ENCODE measurements around the gene FOXF2.

Gene FOXF2

DNA sequence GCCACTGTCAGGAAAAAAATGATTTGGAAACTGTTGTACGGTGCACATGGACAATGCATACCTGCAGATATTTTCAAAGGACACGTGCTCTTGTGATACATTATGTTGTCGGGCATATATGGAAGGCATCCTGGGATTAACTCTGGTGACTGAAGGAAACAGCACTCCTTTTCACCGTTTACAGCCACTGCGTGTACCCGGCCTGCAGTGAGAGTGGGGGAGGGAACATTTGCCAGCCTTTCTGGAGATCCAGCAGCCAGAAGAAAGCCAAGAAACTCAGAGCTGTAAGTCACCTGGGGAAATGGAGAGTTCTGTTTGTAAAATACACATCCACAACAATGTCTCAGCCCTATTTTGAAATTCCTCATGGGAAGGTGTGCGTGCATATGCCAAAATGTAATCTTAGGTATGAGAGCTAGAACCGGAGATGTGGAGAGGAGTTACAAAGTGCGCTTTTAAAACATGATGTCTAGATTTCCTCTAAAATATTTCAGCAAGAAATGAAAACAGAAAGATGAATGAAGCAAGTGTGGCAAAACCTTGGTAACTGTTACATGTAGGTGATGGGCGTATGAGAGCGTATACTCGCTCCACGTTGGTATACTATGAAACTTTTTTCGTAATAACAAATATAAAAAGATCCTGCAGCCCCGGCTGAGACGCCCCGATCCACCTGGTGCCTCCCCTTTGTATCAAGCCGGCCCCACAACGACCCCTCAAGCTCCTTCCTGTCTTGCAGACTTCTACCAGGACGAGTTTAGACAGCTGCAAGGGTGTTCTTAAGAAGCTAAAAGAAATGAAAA lies 8.6 kb upstream of the FOXF2 start:
- TF ChIP-seq, protein P1, sequence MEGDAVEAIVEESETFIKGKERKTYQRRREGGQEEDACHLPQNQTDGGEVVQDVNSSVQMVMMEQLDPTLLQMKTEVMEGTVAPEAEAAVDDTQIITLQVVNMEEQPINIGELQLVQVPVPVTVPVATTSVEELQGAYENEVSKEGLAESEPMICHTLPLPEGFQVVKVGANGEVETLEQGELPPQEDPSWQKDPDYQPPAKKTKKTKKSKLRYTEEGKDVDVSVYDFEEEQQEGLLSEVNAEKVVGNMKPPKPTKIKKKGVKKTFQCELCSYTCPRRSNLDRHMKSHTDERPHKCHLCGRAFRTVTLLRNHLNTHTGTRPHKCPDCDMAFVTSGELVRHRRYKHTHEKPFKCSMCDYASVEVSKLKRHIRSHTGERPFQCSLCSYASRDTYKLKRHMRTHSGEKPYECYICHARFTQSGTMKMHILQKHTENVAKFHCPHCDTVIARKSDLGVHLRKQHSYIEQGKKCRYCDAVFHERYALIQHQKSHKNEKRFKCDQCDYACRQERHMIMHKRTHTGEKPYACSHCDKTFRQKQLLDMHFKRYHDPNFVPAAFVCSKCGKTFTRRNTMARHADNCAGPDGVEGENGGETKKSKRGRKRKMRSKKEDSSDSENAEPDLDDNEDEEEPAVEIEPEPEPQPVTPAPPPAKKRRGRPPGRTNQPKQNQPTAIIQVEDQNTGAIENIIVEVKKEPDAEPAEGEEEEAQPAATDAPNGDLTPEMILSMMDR (IDR thresholded peaks at IDR 0.05; ENCODE audit: low read depth, low read length): no peak
- no peak overlapping the region for H3K4me3 ChIP-seq (ENCODE audit: low read depth, low read length)

DNA sequence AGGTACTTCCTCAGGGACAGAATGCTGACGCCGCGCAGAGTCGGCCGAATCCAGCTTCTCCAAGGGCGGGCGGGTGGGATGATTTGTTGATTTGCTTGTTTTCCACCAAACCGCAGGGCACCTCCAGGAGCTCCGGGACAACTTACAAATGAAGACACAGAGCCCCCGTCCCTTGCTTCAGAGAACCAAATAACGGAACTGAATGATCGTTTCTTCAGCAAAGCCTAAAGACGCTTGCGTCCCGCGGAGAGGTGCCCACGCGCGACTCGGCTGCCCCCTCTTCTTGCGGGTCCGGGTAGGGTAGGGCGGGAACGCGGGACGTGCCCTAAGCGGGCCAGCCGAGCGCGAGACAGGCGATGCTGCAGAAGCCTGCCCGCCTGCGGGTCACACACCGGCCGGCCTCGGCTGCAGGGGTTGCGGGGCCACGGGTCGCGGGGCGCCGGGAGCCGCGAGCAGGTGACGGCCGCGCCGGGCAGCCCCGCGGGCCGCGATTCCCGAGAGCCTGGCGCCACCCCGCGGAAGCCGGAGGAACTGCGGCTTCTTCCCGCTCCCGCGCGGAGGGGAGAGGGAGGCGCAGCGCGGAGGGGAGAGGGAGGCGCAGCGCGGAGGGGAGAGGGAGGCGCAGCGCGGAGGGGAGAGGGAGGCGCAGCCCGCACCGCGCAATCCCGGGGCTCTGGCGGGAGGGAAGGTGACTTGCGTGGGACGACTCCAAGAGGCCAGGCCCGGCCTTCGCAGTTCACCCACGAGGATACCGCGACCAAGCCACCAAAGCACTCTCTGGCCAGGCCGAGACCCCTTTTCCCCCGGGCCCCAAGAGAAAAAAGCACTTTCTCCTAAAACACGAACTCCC lies 7.7 kb upstream of the FOXF2 start:
- H3K4me3 ChIP-seq (ENCODE audit: low read depth, low read length): peak overlapping the region; percentile 53
- TF ChIP-seq, protein P1 (IDR thresholded peaks at IDR 0.05; ENCODE audit: low read depth, low read length): peak; percentile 46; the same call in 1 of the 2 replicates

DNA sequence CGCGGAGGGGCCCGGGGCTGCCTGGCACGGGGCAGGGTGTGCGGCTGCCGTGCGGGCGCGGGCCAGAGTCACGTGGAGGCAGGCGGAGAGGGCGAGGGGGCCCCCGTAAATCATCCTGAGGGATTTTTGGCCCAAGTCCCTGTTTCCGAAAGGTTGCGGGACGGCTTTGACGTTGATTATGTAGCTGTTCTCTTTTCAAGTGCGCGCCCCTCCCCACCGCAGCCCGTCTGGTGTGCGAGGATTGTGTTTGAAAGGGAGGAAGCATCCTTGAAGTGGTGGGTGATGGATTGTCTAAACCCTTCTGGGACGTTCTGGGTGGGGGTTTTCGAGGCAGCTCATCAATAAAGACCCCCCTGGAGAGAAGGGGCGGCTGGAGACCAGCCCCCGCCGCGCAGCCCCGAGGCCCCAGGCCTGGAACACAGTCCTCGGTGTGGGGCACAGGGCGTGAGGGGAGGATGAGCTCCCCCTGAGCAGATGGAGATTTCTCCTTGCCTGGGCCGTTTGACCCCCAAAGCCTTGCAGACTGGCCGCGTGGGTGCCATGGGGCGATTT lies 7.0 kb upstream of the FOXF2 start:
- TF ChIP-seq, protein P1 (IDR thresholded peaks at IDR 0.05; ENCODE audit: low read depth, low read length): no peak
- peak overlapping the region; percentile 35 for H3K4me3 ChIP-seq (ENCODE audit: low read depth, low read length)

DNA sequence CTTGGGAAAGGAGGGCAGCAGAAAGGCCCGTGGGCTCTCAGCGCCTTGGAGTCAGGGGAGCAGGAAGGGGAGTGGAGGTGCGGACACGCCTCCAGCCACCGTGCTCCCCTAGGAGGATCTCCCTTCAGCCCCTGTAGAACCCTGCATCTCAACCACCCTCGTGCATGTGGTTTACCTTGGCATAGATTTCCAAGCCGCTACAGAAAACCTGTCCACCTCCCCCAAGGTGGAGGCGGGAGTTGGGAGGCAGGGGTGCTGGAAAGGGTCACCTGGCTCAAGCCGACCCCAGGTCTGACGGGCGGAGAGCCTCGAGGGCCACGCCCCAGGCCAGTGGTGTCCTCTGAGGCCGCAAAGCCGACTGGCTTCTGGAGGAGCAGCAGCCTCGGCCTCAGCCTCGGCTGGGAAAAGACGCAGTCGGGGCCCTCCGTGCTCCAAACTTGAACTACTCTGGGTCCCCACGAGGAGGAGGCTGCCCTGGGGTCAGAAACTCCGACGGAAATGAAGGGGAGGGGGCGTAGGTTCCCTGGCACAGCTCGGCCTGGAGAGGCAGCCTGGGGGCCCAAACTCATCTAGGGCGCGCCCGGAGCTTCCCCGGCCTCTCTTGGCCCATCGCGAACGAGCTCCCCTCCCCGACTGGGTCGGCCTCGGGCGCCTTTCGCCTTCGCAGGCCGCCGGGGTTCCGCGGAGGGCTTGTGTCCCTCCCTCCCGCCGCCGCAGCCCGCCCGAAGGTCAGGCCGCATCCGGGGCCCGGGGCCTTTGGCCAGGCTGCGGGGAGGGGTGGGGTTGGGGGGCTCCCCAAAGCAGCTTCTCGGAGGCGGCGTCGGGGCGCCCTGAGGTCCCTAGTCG lies 6.3 kb upstream of the FOXF2 start:
- TF ChIP-seq, protein P1 (IDR thresholded peaks at IDR 0.05; ENCODE audit: low read depth, low read length): no peak
- peak overlapping the region; percentile 68 for H3K4me3 ChIP-seq (ENCODE audit: low read depth, low read length)

DNA sequence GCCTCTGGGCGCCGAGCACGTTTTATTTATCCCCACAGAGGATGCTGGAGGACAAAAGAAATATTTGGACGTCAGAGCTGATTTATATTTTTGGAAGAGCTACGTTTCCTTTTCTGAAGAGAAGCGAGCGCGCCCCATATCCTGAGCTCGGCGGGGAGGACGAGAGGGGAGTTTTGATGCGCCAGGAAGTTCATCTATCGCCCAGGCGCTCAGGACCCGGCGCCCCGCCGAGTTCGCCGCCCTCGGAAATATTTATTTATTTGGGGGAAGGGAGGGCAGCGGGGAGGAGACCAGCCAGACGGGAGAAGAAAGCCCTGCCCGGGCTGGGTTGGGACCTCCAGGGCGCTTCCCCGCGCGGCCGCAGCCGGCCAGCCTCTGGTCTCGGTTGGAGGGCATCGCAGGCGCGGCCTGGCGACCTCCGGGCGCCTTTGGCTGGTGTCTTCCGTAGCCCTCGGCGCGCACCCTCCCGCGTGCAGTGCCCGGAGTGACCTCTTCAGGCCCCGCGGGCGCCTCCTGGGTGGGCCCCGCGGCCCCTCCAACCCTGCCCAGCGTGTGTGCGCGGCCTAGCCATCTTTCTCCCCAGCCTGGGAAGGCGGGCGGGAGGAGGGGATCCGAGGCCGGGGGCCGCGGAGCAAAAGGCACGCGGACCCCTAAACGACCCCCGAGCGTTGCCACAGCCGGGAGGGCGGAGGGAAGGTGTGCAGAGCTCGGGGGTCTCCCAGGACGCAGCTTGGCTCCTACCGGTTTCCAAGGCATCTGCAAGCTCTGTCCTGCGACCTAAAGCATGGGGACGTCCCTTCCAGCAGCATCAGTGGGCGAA lies 5.4 kb upstream of the FOXF2 start:
- TF ChIP-seq, protein P1 (IDR thresholded peaks at IDR 0.05; ENCODE audit: low read depth, low read length): no peak
- peak overlapping the region; percentile 68 for H3K4me3 ChIP-seq (ENCODE audit: low read depth, low read length)

DNA sequence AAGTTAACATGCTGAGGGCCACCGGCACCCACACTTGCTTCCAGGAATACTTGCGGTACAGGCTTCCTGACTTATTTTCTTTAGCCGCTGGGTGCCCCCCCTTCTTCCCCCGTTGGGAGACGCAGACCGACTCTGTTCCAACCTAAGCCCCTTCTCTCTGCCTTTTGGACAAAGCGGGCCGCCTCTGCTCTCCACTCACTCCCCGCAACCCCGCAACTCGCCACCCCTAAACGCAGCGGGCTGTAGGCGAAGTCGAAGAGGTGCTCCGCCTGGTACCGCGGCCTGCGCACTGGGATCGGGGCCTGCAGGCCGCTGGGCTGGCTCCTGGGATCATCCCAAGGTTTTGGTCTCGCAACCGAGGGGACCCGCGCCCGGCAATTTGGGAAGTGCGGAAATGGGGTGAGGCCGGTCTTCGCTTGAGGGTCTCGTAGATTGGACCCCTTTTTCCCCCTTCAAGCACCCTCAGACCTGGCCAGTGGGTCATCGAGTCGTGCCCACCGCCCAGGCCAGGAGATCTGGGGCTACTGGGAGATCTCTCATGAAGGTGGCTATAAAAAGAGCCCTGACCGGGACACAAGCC lies 4.7 kb upstream of the FOXF2 start:
- peak overlapping the region; percentile 68 for H3K4me3 ChIP-seq (ENCODE audit: low read depth, low read length)

More for the DNA sequence above, 4.7 kb upstream of the FOXF2 start:
- TF ChIP-seq, protein P1 (IDR thresholded peaks at IDR 0.05; ENCODE audit: low read depth, low read length): no peak

Data from WI38 (cell line).